ENCODE results near the gene RNASE7.

Gene RNASE7

DNA sequence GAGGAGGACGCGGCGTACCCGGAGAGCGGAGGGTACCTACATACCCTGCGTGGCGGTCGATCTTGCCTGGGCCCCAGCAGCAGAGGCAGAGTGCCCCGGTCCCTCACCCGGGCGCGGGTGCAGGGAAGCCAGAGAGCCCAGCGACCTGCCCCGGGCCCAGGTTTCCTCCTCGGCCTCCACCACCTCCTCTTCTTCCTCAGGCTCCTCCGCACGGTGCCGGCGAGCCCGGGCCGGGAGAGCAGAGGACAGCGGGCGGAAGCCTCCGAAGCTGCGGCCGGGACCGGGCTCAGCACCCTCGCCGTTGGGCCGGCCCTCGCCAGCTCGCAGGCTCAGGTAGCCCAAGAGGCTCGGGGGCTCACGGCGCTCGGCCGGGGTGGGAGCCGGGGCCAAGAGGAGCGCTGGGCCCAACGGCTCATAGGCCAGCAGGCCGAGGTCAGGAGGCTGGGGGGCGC lies 49.7 kb downstream of the RNASE7 start:
- 95% methylated on average over 42 of the region's 42 CpGs for WGBS
- H3K9me3 ChIP-seq (ENCODE audit: insufficient read depth, low read depth, low read length) = no peaks in the 10 kb centered on the region
- H3K36me3 ChIP-seq (ENCODE audit: insufficient read depth, low read length) = peaks cover 58% of the 10 kb centered on the region
- H3K4me3 ChIP-seq (ENCODE audit: low read length) = no peak overlapping the region
- H3K9ac ChIP-seq (ENCODE audit: low read depth, low read length) = 0 out of 2 replicates have a peak overlapping the region, but pooled peaks have one; percentile 8
- peak overlapping the region; percentile 37; the same call in 1 of the 2 replicates for H3K27ac ChIP-seq (ENCODE audit: low read depth, low read length)
- no peaks in the 10 kb centered on the region for H3K27me3 ChIP-seq (ENCODE audit: insufficient read depth, low read length)
- H3K4me1 ChIP-seq (ENCODE audit: insufficient read depth, low read length) = peaks cover 34% of the 10 kb centered on the region

DNA sequence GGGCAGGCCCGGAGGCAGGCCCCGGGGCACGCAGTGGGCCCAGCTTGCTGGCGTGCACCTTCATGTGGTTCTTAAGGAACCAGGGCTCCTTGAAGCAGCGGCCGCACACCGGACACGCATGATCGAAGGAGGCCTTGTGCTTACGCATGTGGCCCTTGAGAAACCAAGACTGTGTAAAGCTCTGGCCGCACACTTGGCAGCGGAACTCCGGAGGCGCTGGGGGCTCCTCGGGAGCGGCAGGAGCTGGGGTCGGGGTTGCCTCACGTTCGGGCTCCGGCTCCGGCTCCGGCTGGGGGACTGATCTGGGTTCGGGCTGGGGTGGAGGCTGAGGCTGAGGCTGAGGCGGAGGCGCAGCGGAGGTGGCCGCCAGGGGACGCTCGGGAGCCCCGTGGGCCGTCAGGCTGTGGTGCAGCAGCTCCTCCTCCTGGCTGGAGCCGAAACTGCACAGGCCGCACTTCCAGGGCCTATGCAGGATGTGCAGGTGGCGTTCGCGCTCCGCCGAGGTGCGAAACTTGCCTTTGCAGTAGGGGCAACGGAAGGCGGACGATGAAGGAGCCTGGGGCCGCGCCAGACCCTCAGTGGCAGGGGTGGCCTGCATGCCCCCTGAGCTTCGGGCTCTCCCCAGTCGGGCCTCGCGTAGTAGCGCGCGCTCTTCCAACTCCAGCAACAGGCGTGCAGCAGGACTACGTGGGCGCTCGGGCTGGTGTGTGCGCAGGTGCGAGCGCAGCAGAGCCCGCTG lies 50.3 kb downstream of the RNASE7 start:
- Histone ChIP-seq H3K4me3 (ENCODE audit: low read length) (no peak overlapping the region), H3K4me1 (ENCODE audit: insufficient read depth, low read length) (peaks cover 38% of the 10 kb centered on the region), H3K9ac (ENCODE audit: low read depth, low read length) (peak overlapping the region; percentile 8; the same call in 1 of the 2 replicates), H3K27me3 (ENCODE audit: insufficient read depth, low read length) (no peaks in the 10 kb centered on the region), H3K27ac (ENCODE audit: low read depth, low read length) (peak overlapping the region; percentile 37; the same call in 1 of the 2 replicates), H3K9me3 (ENCODE audit: insufficient read depth, low read depth, low read length) (no peaks in the 10 kb centered on the region), H3K36me3 (ENCODE audit: insufficient read depth, low read length) (peaks cover 55% of the 10 kb centered on the region)
- 70% methylated on average over 59 of the region's 59 CpGs for WGBS

DNA sequence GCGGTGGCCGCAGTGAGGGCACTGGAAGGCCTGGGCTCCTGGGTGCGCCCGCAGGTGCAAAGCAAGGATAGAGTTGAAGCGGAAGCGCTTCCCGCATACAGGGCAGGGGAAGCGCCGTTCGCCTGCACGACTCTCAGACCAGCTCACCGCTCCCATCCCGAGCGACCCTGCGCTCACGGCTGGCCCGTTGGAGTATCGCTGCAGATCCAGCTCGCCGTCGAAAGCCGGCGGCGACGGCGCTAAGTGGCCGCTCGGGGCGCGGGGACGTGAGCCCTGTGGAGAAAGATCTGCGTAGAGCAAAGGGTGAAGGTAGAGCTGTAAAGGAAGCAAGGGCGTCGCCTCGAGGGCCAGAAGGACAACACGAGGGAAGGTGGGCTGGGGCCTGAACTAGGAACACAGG lies 50.9 kb downstream of the RNASE7 start:
- Histone ChIP-seq H3K27me3 (ENCODE audit: insufficient read depth, low read length) (no peaks in the 10 kb centered on the region), H3K9ac (ENCODE audit: low read depth, low read length) (no peak overlapping the region; the same call in 1 of the 2 replicates), H3K4me3 (ENCODE audit: low read length) (no peak overlapping the region; the same call in 1 of the 2 replicates), H3K9me3 (ENCODE audit: insufficient read depth, low read depth, low read length) (no peaks in the 10 kb centered on the region), H3K36me3 (ENCODE audit: insufficient read depth, low read length) (peaks cover 54% of the 10 kb centered on the region), H3K4me1 (ENCODE audit: insufficient read depth, low read length) (peaks cover 38% of the 10 kb centered on the region), H3K27ac (ENCODE audit: low read depth, low read length) (0 out of 2 replicates have a peak overlapping the region, but pooled peaks have one; percentile 3)
- WGBS = 86% methylated on average over 36 of the region's 36 CpGs

All from HUES64 (cell line).